ENCODE measurements around the gene NFE2L3.

DNA sequence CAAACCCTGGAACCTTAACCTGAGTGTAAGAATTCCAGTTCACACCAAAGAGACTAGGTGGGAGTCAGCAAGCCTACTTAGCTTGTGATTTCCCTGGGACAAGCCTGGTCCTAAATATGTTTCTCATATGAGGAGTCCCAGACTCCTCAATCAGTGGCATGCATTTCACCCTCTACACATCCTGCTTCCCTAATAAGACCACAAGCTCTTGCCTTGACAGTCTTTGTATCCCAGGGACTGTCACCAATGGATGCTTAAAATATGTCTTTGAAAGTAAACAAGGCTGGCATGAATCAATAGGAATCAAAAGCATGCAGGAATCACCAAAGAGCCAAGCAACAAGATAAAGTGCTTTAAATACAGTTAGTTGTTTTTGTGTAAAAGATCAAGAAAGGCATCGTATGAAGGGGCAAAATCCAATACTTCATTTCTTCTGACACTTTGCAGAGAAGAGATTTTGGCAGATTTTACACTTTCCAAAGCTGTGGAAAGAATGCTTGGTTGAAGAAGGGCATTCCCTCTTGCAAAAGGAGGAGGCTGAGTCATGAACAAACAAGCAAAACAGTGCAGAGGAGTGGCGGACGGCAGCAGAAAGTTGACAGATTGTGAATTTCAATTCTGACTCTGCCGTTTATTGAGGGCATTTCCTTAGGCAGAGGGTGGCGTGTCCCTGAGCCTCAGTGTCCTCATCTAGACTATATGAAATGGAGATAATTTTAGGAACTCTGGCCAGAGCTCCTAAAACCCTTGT lies 8.5 kb upstream of the NFE2L3 start:
- no peak for TF ChIP-seq POLR2AphosphoS5 (IDR thresholded peaks at IDR 0.05)
- TF ChIP-seq POLR2A (IDR thresholded peaks at IDR 0.05) = no peak
- TF ChIP-seq CTCF (IDR thresholded peaks at IDR 0.05) = no peak

All from breast epithelium (tissue), 3 donors.